Ascending aorta (tissue), 2 donors: Measurements from ENCODE around the gene TLK2. TPM values are rescaled to one million over a fixed set of nuclear protein-coding genes. Genes with fewer than 3 reads are reported as not detected.
"Not testable (repeated sequence)": the region's sequence is repeated elsewhere in the genome, so short reads cannot be mapped to it uniquely, and the experiment has no call there.

Experiments used
- DNase-seq, 2 donors: peaks; one replicate each; pipeline ENCODE4 v3.0.0-alpha.2; 2019; ENCODE audit warnings: low spot score in 2 of 2
- H3K27ac ChIP-seq, 2 donors: fragments of 200-600 bp; sonication (generic); one replicate each; pipeline ENCODE4 v1.5.1; 2016 to 2017; ENCODE audit warnings: mild to moderate bottlenecking in 1 of 2
- H3K27me3 ChIP-seq: fragments of 200-600 bp; sonication (generic); one replicate; pipeline ENCODE4 v1.5.1; 2017
- H3K36me3 ChIP-seq, 2 donors: fragments of 200-600 bp; sonication (generic); one replicate each; pipeline ENCODE4 v1.5.1; 2016
- H3K4me1 ChIP-seq, 2 donors: fragments of 200-600 bp; sonication (generic); one replicate each; pipeline ENCODE4 v1.5.1; 2016 to 2017; ENCODE audit warnings: mild to moderate bottlenecking in 1 of 2
- H3K4me3 ChIP-seq, 2 donors: fragments of 200-600 bp; sonication (generic); one replicate each; pipeline ENCODE4 v1.5.1; 2016 to 2017; ENCODE audit warnings: mild to moderate bottlenecking in 1 of 2
- H3K9me3 ChIP-seq, 2 donors: fragments of 200-600 bp; sonication (generic); one replicate each; pipeline ENCODE4 v1.5.1; 2016
- intact Hi-C: fragments of 100-400 bp; cut with DNase I; formaldehyde crosslinking; loops from one replicate; pipeline ENCODE4 v1.15.1; 2023
- total RNA-seq: library from RNA; depleted of rRNA; stranded (reverse); fragments of >200 nt; gene quantifications from one replicate; pipeline ENCODE4 v1.1.0, GENCODE V29; 2016
- TF ChIP-seq, protein P1 (sequence below), 3 experiments: fragments of 200-600 bp in 2 of 3; fragments of 450-650 bp in 1 of 3; sonication (generic) in 2 of 3; IDR thresholded peaks; one replicate each; pipeline ENCODE4 v1.5.1; 2016 to 2019; ENCODE audit warnings: antibody characterized with exemption in 3 of 3, mild to moderate bottlenecking in 1 of 3, moderate library complexity in 1 of 3

The TLK2 gene
- 11.3 TPM for total RNA-seq

DNA sequence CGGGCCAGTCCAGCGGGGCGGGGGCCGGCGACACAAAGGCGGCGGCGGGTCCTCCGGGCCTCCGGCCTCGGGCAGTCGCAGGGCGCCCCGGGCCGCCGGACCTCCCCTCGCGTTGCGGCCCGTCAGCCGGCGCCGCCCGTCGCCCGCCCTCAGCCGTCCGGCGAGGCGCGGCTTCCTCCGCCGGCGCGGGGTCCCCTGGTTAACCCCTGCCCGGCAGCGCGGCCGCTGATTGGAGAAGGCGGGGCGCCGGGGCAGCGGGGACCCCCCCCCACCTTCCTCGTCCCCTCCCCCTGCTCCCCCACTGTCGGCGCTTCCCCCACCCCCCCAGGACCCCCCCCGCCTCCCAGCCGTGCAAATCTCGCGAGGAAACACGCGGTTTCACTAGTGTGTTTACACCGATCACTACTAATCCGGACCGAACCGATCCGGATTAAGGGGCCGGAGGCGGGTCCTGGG lies at the start of gene TLK2:
Gene TLK2 (plus strand): TSS at position 402 of the 456 bp plus-strand sequence. CDS start 2,301 bp downstream, outside the sequence.
- intact Hi-C loops: loop anchor here (5.0 to 10.0 kb wide), 2 partner anchors 54 to 1144 kb away; partner anchors contain the start of genes MAP3K3 and METTL2A
- TF ChIP-seq, protein P1, sequence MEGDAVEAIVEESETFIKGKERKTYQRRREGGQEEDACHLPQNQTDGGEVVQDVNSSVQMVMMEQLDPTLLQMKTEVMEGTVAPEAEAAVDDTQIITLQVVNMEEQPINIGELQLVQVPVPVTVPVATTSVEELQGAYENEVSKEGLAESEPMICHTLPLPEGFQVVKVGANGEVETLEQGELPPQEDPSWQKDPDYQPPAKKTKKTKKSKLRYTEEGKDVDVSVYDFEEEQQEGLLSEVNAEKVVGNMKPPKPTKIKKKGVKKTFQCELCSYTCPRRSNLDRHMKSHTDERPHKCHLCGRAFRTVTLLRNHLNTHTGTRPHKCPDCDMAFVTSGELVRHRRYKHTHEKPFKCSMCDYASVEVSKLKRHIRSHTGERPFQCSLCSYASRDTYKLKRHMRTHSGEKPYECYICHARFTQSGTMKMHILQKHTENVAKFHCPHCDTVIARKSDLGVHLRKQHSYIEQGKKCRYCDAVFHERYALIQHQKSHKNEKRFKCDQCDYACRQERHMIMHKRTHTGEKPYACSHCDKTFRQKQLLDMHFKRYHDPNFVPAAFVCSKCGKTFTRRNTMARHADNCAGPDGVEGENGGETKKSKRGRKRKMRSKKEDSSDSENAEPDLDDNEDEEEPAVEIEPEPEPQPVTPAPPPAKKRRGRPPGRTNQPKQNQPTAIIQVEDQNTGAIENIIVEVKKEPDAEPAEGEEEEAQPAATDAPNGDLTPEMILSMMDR (IDR thresholded peaks at IDR 0.05): no peak
- Histone ChIP-seq H3K4me1 (peaks cover 5 to 19% of the 10 kb centered on the region in 2 donors), H3K27me3 (no peaks in the 10 kb centered on the region), H3K36me3 (peaks cover 3 to 14% of the 10 kb centered on the region in 2 donors), H3K4me3 (peak within 1 kb of the TSS; percentile 84 to 88), H3K9me3 (no peaks in the 10 kb centered on the region), H3K27ac (peak within 1 kb of the TSS; percentile 92 to 94)
- peak in 1 of 2 donors; percentile 85 for DNase-seq

GRCh38 chr17:62435251-62435650 lies 43.4 kb upstream of the TLK2 start:
- peaks cover 12 to 13% of the 10 kb centered on the region in 2 donors for H3K36me3 ChIP-seq
- DNase-seq: not testable (repeated sequence)

GRCh38 chr17:62441181-62441580 lies 37.4 kb upstream of the TLK2 start:
- DNase-seq, H3K9me3 ChIP-seq, intact Hi-C loops, H3K4me3 ChIP-seq, H3K4me1 ChIP-seq, H3K27ac ChIP-seq, H3K27me3 ChIP-seq: not testable (repeated sequence)
- H3K36me3 ChIP-seq: peaks cover 52 to 60% of the 10 kb centered on the region in 2 donors

More at GRCh38 chr17:62435251-62435650, 43.4 kb upstream of the TLK2 start:
- H3K4me1 ChIP-seq, H3K27ac ChIP-seq, H3K4me3 ChIP-seq, intact Hi-C loops, H3K9me3 ChIP-seq, H3K27me3 ChIP-seq: not testable (repeated sequence)

- TF ChIP-seq, protein P1 (IDR thresholded peaks at IDR 0.05): no peak
- Histone ChIP-seq H3K9me3 (no peaks in the 10 kb centered on the region), H3K36me3 (peaks cover 69 to 82% of the 10 kb centered on the region in 2 donors), H3K4me1 (no peaks in the 10 kb centered on the region), H3K27me3 (no peaks in the 10 kb centered on the region), H3K4me3 (no peak overlapping the region), H3K27ac (no peak overlapping the region)
- DNase-seq: no peak
- intact Hi-C loops: no loop called here
Observed at GRCh38 chr17:62444063-62444462, 34.6 kb upstream of the TLK2 start.

DNA sequence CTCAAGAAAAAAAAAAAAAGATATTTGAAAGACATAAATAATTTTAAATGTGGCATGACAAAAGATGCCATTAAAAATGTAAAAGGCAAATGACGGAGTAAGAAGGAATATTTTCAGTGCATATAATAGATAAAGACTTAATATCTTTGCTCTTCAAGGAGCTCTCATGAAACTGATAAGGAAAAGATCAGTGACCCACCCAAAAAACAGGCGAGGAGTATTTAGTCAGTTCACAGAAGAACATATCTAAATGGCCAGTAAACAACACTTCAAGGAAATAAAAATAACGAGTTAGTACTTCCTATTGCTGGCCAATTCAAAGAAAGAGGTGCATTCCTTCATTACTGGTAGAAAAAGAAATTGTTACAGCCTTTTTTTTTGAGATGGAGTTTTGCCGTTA lies 32.8 kb upstream of the TLK2 start:
- H3K27ac ChIP-seq, H3K9me3 ChIP-seq, H3K27me3 ChIP-seq, DNase-seq, H3K4me1 ChIP-seq, intact Hi-C loops, H3K4me3 ChIP-seq: not testable (repeated sequence)
- H3K36me3 ChIP-seq: peaks cover 65 to 75% of the 10 kb centered on the region in 2 donors

- H3K4me3 ChIP-seq, H3K27me3 ChIP-seq, H3K9me3 ChIP-seq, H3K27ac ChIP-seq, intact Hi-C loops, H3K4me1 ChIP-seq, DNase-seq: not testable (repeated sequence)
- H3K36me3 ChIP-seq: peaks cover 12 to 17% of the 10 kb centered on the region in 2 donors
Observed at GRCh38 chr17:62452195-62452594, 26.4 kb upstream of the TLK2 start.

DNA sequence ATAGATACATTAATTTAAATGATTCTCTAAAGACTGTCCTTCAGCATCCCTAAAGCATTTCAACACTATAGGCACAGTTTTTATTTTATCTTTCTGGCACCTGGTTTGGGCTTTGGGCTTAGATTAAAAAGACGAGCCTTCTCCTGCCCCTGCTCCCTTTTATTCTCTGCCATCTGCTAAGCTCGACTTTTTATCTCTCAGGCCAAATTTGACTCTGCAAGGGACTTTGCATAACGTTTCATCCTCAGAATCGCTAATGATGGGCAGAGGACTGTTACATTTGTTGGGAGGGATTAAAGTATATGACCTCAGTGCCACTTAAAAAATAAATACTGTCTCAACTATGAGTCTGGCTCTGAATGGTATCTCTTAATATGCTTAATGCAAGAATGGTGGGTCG lies 25.6 kb upstream of the TLK2 start:
- not testable (repeated sequence) for H3K27ac ChIP-seq, H3K27me3 ChIP-seq

GRCh38 chr17:62453656-62454055 lies 25.0 kb upstream of the TLK2 start:
- H3K4me1 ChIP-seq, H3K9me3 ChIP-seq, H3K27me3 ChIP-seq, DNase-seq, H3K27ac ChIP-seq, H3K4me3 ChIP-seq, H3K36me3 ChIP-seq, intact Hi-C loops: not testable (repeated sequence)

More for the DNA sequence above, 25.6 kb upstream of the TLK2 start:
- H3K9me3 ChIP-seq, intact Hi-C loops, DNase-seq, H3K36me3 ChIP-seq, H3K4me3 ChIP-seq, H3K4me1 ChIP-seq: not testable (repeated sequence)

GRCh38 chr17:62454111-62454510 lies 24.5 kb upstream of the TLK2 start:
- not testable (repeated sequence) for H3K9me3 ChIP-seq

More at GRCh38 chr17:62454111-62454510, 24.5 kb upstream of the TLK2 start:
- H3K27me3 ChIP-seq, H3K4me3 ChIP-seq, H3K36me3 ChIP-seq, DNase-seq, intact Hi-C loops, H3K27ac ChIP-seq, H3K4me1 ChIP-seq: not testable (repeated sequence)
